ENCODE measurements around the gene CA5A.
"Not testable (repeated sequence)": the region's sequence is repeated elsewhere in the genome, so short reads cannot be mapped to it uniquely, and the experiment has no call there.

The CA5A gene

DNA sequence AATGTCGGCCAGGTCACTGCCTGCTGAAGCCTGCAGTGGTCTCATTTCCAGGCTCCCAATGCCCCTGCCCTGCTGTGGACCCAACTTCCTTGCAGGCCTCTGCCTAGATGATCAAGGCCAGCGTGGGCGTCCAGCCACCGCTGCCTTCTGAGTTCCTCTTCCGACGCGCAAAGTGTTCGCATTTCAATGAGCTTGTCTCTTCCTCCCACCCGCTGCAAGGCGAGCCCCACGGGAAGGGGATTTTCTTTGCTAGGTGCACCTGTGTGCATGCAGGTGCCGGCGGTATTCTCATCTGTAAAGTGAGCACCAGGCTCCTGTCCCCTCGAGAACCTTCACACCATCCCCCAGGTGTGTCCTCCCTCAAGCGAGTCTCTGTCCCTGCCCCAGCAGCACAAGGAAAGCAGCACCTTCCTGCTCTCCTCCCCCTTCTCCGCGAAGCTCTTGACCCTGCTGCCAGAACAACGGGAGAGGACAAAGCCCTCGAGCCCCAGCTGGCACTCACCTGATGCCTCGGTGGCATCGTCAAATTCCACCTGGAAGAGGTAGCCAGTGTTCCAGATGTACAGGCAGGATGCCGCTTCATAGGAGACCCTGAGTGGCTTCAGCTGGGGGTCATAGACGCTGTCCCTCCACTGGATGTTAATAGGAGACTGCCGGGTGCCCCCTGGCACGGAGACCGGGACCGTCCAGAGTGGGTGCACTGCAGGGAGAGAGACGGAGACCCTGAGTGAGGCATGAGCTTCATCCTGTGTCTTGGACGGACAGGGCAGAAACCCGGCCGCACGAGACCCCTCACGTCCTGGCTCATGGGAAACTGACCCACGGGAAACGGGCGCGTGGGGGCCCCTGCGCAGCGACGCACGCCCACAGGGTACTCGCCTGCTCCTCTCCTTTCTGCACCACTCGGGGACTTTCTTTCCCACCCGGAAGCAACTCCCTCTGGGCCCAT, 9.8 kb downstream of the CA5A start:
- DNase-seq (ENCODE audit: low spot score) = no peak
- FAIRE-seq = no peak

DNA sequence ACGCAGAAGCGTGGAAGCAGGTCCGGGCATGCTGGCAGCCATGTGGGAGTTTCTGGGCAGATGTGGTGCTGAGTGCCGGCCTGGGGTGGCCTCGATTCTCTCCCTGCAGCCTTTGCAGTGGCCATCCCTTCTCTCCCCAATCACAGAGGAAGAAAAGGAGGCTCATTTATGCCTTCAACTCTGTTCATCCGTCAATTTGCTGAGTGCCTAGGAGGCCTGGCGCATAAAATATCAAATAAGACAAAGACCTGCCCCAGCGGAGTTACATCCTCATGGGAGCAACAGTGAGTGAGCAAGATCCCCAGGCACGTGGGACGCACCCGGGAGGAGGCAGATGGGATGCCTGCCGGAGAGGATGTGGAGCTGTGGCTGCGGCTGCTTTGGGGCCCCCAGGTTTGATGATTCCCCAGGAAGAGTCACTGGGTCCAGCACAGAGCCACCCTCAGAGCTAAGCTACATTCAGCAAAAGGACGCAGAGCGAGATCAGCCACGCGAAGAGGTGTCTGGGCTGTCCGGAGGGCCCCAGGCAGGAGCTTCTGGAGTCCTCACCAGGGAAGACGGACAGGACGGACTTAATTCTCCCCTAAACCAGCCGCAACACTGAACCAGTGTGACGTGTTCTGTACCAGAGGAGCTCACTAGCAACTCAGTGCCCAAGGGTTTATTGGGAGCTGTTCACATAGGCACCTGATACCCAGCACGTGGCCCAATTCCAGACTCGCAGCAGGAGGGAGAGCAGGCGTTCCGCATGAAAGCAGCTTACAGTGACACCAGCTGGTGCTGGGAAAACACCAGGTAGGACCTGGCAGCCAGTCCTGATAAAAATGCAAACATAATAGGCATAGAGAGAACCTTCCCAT, 11.3 kb downstream of the CA5A start:
- FAIRE-seq = no peak
- DNase-seq (ENCODE audit: low spot score) = peak; percentile 57

DNA sequence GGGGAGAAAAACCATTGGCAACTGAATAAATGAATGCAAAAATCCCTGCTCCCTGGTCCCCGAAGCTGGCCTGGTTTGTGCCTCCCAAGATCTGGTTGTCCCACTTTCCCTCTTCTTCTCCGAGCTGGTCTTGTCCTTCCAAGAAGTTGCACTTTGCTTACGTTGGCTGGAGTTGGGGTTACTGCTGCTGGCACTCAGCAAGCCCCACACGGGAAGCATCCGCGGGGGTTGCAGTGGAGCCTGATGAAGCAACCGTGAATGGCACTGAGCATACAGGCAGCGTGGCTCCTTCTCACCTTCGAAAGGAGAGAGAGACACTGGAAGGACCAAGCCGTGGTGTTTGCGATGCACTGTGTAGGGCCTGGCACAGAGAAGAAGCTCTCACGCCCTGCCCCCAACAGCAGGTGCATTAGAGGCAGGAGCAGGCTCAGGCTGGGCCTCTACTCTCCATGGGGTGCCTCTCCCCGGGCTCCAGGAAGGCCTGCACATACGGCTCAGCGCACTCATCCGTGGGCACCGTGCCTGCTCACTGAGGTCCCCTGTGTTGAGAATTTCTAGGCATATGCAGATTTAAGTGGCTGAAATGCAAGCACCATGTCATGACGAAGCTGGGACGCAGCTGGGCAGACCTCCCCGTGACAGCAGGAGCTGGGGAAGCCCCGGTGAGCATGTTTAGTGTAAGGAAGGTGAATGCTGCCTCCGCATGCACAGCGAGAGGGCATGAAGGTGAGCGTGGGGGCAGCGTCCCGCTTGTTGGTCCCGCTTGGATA, 12.1 kb downstream of the CA5A start:
- FAIRE-seq = no peak

GRCh38 chr16:87922250-87922871, 14.0 kb downstream of the CA5A start:
- DNase-seq (ENCODE audit: low spot score) (no peak), FAIRE-seq (no peak)

More for the DNA sequence above, 12.1 kb downstream of the CA5A start:
- DNase-seq (ENCODE audit: low spot score) = peak; percentile 29

GRCh38 chr16:87921236-87921773, 15.0 kb downstream of the CA5A start:
- no peak for DNase-seq (ENCODE audit: low spot score)
- no peak for FAIRE-seq

DNA sequence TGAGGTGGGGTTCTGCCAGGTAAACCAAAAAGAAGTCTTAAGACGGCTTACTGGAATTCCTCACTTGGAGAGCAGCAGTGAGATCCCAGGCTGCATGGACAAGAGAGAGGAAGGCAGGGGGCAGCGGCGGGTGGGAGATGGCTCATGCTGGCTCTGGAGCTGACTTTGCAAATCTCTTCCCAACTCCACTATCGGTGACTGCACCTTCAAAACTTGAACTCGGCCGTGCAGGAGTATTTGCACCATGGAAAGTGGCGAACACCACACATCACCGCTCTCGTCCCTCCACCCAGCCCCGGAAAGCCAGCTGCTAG, 16.7 kb downstream of the CA5A start:
- FAIRE-seq (no peak), DNase-seq (ENCODE audit: low spot score) (no peak)

DNA sequence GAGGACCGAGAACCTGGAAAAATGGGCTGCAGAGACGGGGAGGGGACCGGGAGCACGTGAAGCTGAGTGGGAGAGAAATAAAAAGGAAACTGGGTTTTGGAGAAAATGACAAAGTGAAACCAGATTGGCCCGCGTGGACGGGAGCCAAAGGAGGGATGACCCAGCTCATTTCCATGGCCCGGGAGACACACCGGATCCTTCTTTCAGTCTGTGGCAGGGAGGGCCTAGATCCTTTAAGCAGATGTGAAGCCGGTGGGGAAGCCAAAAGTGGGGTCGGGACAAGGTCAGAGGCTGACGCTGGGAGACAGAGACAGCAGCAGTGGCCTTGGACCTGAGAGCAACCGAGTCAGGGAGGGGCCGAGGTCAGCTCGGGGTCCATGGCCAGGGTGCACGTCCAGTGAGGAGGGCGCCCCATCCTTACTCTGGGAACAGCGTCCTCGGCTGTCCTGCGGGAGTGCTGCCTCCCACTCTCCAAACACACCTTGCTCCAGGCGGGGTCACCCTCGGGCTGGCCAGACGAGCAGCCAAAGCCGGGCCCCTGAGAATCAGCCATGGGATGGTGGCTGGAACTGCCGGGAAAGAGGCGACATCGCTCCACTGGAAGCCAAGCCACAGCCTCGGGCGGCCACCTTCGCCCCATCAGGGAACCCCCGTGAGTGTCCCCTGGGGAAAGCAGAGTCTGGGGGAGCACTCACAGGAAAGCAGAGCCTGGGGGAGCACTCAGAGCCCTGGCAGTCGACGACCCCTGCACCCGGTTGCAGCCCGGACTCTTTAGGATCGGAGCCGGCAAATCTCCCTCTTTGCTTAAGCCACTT, 17.3 kb downstream of the CA5A start:
- FAIRE-seq (no peak), DNase-seq (ENCODE audit: low spot score) (no peak)

GRCh38 chr16:87918338-87918737, 18.0 kb downstream of the CA5A start:
- no peak for DNase-seq (ENCODE audit: low spot score)
- FAIRE-seq = no peak

DNA sequence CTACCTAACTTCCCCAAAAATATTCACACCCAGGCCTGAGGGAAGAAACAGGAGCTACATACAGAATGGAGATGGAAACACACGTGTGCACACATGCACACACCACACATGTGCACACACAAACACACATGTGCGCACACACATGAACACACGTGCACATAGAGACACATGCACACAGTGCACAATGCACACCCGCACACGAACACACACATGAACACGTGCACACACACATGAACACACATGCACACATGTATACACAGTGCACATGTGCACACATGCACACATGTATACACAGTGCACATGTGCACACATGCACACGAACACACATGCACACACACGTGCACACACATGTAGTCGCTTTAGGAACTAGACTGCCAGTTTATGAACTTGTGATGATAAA, 18.8 kb downstream of the CA5A start:
- no peak for FAIRE-seq
- DNase-seq (ENCODE audit: low spot score) = no peak

DNA sequence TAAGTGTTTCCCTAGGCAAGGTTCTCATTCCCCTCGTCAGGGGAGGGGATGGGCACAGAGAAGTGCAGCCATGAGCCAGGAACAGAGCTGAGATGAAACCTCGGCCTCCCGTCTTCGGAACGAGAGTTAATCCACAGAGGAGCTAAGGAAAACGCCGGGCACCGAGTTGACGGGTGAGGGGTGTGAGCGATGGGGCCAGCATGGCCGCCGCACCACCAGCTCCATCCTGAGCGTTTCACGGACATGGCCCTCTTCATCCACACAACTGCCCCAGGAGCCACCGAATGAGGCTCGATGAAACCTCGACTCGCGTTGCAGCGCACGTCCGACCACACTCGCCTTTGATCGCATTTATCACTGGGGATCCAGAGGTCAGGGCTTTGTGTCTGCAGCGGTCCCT, 21.5 kb downstream of the CA5A start:
- FAIRE-seq (no peak), DNase-seq (ENCODE audit: low spot score) (no peak)

DNA sequence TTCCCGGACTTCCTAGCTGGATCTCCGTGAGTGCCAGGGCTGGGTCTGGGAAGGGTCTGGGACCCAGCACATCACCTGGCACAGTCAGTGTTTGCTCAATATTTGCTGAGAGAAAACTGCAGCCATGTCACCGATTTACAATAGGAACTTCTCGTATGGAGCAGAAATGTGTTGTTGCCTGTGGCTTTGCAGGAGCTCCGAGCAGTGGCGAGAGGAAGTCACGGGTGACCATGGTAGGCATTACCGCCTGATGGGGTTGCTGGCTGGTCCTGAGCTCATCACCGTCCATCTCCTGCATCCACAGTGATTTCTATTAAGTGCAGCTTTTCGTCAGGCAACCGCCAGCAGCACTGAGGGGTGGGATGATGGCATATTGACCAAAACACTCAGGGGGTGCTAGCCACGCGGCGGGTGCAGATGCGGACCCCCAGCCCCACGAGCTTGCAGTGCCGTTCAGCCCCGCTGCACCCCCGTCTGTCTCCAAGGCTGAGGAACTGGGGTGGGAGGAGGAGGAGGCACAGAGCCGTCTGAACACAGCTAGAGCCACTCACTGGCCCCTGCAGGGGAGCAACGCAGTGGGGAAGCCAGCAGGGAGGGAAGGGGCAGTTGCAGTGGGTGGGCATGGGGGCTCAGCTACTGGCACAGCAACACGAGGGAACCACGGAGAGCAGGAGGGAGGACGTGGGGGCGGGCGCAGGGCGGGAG, 22.2 kb downstream of the CA5A start:
- not testable (repeated sequence) for FAIRE-seq; DNase-seq (ENCODE audit: low spot score)

DNA sequence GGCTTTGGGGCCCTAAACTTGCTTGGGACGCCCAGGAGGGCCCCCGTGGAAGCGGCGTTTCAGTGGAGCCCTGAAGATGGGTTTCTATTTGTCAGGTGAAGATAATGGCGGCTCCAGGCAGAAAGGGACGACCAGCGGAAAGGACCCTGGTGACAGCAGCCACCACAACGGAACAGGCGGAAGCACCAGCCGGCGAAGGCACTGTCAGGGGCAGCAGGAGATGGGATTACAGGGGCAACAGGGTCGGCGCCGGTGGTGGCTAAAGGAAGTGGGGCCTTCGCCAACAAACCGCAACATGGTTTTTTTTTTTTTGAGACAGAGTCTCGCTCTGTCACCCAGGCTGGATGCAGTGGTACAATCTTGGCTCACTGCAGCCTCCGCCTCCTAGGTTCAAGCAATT, 23.6 kb downstream of the CA5A start:
- FAIRE-seq; DNase-seq (ENCODE audit: low spot score): not testable (repeated sequence)

DNA sequence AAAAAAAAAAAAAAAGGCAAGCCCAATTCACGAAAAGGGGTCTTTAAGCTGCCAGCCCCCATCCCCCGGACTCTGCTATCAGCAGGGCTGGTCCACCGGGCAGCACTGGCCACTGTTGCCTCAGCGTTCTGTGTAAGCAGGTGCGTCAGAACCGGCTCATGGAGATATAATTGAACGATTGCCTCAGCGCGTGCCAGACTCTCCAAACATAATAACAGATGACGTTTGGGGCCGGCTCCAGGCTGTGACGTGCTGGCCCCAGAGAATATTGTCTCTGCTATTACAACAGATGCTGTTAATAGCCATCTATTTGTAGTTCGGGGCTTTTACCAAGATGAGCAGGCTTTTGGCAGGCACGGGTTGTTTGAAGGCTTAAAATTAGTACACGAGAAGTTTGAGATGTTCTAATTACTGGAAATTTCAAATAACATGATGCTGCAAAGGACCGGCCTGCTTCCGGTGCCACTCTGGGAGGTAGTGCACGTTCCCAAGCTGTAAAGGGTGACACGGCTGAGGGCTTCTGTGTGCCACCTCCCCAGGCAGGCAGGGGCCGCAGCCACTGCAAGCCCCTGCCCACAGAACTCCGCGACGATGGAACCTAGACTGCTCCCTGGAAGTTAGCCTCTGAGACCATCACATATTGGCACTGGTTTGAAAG, 25.1 kb downstream of the CA5A start:
- not testable (repeated sequence) for DNase-seq (ENCODE audit: low spot score); FAIRE-seq

DNA sequence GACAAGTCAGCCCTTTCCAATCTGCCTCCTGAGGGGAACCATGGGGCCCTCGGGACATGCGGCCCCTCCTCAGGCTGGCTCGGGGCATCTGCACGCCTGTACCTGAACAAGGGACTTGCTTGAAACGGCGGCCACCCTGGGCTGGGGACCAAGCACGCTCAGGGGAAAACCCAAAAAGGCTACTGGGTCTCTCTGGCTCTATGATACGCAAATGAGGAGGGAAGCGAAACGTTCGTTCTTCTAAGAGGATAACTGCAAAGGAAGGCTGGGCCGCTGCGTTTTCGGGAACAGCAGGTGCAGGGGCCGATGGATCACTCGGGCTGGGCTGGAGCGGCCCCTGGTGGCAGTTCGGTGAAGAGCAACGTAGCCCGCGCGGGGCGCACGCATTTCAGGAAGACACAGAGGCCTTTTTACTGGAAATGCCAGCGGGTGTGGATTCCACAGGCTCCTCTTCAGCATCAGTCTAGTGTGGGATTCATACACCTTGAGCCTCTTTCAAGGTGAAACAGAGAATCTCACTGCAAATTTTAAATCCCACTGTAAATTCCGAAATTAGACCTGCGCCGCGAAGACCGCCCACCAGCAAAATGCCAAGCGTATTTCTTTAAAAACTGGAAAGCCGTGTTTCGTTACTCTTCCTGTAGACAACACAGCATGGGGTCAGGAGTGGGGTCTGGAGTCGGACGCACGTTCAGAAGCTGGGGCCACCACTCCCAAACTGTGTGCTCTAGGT, 27.0 kb downstream of the CA5A start:
- not testable (repeated sequence) for FAIRE-seq

DNA sequence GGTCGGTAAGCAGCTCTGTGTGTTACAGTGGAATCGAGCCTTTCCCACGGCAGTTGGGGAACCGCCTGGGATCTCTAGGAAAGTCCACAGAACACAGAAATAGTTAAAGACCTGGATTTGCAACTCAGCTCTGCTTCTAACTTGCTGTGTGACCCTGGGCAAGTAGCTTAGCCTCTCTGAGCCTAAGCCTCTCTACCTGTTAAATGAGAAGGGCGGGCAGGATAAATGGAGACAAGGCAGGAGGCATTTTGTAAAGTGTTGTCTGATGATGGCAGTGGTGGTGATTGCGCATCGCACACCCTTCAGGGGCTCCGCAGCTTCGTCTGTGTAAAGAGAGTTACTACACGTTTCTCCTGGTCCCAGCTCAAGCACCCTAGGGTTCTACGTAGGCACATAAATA, 28.2 kb downstream of the CA5A start:
- FAIRE-seq; DNase-seq (ENCODE audit: low spot score): not testable (repeated sequence)

More for the DNA sequence above, 27.0 kb downstream of the CA5A start:
- DNase-seq (ENCODE audit: low spot score) = peak; percentile 21

GRCh38 chr16:87905521-87905920, 30.8 kb downstream of the CA5A start:
- FAIRE-seq; DNase-seq (ENCODE audit: low spot score): not testable (repeated sequence)

DNA sequence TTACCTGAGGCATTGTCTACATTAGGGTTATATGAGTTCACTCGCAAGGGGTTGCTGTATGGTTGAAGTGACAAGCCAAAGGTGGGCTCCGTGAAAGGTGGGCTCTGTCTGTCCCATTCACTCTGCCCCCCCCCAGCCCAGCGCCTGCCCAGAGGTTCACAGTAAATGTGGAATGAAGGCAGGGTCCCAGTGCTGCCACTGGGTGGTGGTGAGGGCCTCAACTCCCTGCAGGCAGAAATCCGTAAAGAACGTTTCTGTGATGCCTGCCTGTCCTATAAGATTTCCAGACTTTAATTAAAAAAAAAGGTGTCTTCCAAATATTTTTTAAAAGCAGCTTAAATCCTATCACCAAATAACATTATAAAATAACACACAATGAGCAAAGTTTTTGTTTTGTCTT, 31.4 kb downstream of the CA5A start:
- FAIRE-seq; DNase-seq (ENCODE audit: low spot score): not testable (repeated sequence)

DNA sequence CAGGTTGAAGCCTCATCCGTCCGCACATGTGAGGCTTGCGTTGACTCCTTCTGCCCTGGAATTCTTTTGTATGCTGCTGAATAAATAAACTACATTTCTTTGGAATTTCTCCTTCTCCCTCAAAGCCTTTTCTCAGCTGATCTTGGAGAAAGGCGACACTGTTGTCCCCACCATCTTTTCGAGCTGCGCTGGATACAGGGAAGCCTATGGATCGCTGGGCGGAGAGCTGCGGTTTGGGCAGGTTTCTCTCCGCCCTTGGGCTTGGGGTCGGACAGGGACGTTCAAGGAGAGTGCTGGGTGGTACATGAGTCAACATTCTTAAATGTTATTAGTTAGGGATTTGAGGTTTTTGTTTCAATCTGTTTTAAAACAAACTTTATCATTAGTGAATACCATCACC, 35.8 kb downstream of the CA5A start:
- FAIRE-seq; DNase-seq (ENCODE audit: low spot score): not testable (repeated sequence)

All from RCC 7860 (cell line).